GM21576 (cell line): ENCODE measurements around the gene BEST2.

Experiments
- ATAC-seq: cut with Tn5 transposase; IDR thresholded peaks from one replicate; pipeline ENCODE4 v1.9.1; 2021; ENCODE audit warnings: mild to moderate bottlenecking, moderate library complexity; ENCODE audit not compliant: unreplicated experiment

The BEST2 gene

GRCh38 chr19:12766051-12766521 is 14.5 kb downstream of the BEST2 start:
- ATAC-seq, result no peak

- ATAC-seq, result no peak
These were observed 15.6 kb downstream of the BEST2 start for GRCh38 chr19:12767150-12767549.

GRCh38 chr19:12767666-12768065 is 16.1 kb downstream of the BEST2 start:
- no peak for ATAC-seq

- ATAC-seq, result no peak
These were observed 18.1 kb downstream of the BEST2 start for GRCh38 chr19:12769689-12770088.

GRCh38 chr19:12770922-12771321 is 19.3 kb downstream of the BEST2 start:
- ATAC-seq, result no peak

GRCh38 chr19:12772323-12772722 is 20.7 kb downstream of the BEST2 start:
- ATAC-seq, result no peak

- no peak for ATAC-seq
These were observed 22.0 kb downstream of the BEST2 start for GRCh38 chr19:12773571-12773970.

- no peak for ATAC-seq
These were observed 23.3 kb downstream of the BEST2 start, which contains the start of gene HOOK2 for GRCh38 chr19:12774588-12775555. HOOK2 (minus strand) TSS chr19:12775552; CDS start chr19:12775449, 103 bp downstream.

- peak; percentile 37 for ATAC-seq
These were observed 25.8 kb downstream of the BEST2 start for GRCh38 chr19:12777217-12778016.

GRCh38 chr19:12778017-12778904 is 26.7 kb downstream of the BEST2 start:
- ATAC-seq, result no peak

GRCh38 chr19:12778905-12779161 is 27.2 kb downstream of the BEST2 start:
- no peak for ATAC-seq

- no peak for ATAC-seq
These were observed 27.8 kb downstream of the BEST2 start for GRCh38 chr19:12779162-12779993.

GRCh38 chr19:12782174-12782423 is 30.5 kb downstream of the BEST2 start:
- no peak for ATAC-seq

GRCh38 chr19:12782424-12783290 is 31.1 kb downstream of the BEST2 start:
- ATAC-seq, result peak; percentile 34

- ATAC-seq, result no peak
These were observed 31.8 kb downstream of the BEST2 start for GRCh38 chr19:12783291-12783848.

- no peak for ATAC-seq
These were observed 32.3 kb downstream of the BEST2 start for GRCh38 chr19:12783849-12784393.

- ATAC-seq, result no peak
These were observed 32.8 kb downstream of the BEST2 start for GRCh38 chr19:12784394-12784870.

- ATAC-seq, result no peak
These were observed 33.4 kb downstream of the BEST2 start for GRCh38 chr19:12784871-12785430.
